Adrenal gland (tissue), 5 donors: Measurements from ENCODE around the gene SLC31A2.
A peak's percentile ranks its signal among the peaks of the same experiment; 100 is the strongest.
"Not testable (repeated sequence)": the region's sequence is repeated elsewhere in the genome, so short reads cannot be mapped to it uniquely, and the experiment has no call there.

Experiments used
- CTCF ChIP-seq, 6 experiments: fragments of 450-650 bp in 4 of 6; fragments of 200-600 bp in 2 of 6; sonication (generic) in 1 of 6; IDR thresholded peaks; 1 replicate in 5 of 6; 2 replicates in 1 of 6; pipeline versions ENCODE4 v1.5.1 to v1.8.0; 2016 to 2021; ENCODE audit warnings: antibody characterized with exemption in 6 of 6, mild to moderate bottlenecking in 2 of 6, moderate library complexity in 1 of 6
- POLR2A ChIP-seq, 2 donors: fragments of 450-650 bp; IDR thresholded peaks; one replicate each; pipeline ENCODE4 v1.6.1; 2017; ENCODE audit warnings: antibody characterized with exemption in 2 of 2, mild to moderate bottlenecking in 2 of 2, moderate library complexity in 1 of 2
- donor health status: DM: no; HTN: no; CAD: no.

- TF ChIP-seq CTCF (IDR thresholded peaks at IDR 0.05), result peak; percentile 11 to 84 (median 58)
- not testable (repeated sequence) for TF ChIP-seq POLR2A (IDR thresholded peaks at IDR 0.05)
These were observed 37.9 kb upstream of the SLC31A2 start for GRCh38 chr9:113112706-113113510.
